SKM-1 treated with dmso at 0.1 percent for 144 hours (cell line): Measurements from ENCODE around the gene CD48.

Experiments
- DNase-seq: peaks from one replicate; lab custom pipeline; 2025; ENCODE audit not compliant: unreplicated experiment; lab: John Stamatoyannopoulos, UW

The CD48 gene

DNA sequence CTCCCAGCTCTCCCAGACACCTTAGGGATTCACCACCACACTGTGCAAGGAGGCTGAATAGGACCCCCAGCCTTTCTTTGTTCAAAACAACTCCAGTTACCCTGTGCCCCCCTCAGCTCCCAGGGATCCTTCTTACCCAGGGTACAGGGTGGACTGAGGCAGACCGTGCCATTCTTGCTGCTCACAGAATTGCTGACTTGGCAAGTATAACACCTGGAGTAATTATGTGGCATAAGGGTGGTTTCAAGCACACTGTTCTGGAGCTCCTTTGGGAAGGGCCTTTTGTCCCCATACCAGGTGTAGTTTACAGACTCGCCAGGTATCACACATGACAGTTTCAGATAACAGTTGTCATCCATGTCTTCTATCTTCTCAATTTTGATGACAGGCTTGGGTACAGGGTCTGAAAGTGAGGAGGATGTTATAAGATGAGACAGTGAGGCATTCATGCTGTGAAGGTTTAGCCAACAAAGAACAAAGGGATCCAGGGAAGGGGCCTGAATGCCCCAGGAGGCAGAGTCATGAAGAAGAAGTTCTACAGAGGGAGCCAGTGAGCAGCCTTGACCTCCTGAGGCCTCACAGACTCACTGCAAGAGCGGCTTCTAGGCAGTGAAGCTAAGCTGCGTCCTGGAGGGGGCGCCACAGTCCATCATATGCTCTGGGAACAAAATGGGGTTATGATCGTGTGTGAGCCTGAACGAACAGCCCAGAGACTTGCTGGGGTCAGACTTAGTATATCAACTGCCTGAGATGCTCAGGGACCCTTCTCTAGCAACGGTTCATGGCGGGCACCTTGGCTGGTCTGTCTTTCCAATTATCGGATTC lies 30.3 kb downstream of the CD48 start:
- DNase-seq, result peak; percentile 97

DNA sequence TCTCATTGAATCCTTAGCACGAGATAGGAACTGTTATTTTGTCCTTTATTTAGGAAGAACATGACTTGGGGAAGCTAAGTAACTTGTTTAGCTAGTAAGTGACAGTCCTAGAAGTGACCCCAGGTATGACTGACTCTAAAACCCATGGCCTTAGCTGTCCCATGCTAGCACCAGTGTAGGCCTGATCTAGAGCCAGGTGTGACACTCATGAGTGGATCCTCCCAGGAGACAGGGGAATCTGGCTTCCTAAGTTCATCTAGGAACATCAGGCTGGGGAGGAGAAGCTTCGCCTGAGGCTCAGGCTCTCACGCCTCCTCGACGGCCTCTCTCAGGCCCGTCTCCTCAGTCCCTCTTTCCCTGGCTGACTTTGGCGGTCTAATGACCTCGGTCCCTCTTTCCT lies 31.2 kb downstream of the CD48 start:
- no peak for DNase-seq

DNA sequence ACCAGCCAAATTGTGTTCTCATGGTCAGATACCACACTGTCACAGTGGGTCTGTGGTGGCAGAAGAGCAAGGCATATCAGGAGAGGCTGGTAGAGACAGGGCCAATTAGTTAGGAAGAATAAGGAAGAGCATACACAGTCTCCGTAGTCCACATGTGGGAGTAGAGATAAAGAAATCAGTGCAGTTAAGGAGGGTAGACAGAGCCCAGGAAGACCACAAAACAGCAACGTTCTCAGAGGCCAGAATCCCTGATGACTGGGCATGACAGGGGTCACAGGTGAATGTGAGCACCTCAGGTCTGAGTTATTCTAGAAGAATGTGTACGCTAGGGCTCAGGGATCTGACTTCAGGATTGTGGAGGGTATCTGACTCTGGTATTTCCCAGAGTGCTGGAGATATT lies 31.7 kb downstream of the CD48 start:
- no peak for DNase-seq

DNA sequence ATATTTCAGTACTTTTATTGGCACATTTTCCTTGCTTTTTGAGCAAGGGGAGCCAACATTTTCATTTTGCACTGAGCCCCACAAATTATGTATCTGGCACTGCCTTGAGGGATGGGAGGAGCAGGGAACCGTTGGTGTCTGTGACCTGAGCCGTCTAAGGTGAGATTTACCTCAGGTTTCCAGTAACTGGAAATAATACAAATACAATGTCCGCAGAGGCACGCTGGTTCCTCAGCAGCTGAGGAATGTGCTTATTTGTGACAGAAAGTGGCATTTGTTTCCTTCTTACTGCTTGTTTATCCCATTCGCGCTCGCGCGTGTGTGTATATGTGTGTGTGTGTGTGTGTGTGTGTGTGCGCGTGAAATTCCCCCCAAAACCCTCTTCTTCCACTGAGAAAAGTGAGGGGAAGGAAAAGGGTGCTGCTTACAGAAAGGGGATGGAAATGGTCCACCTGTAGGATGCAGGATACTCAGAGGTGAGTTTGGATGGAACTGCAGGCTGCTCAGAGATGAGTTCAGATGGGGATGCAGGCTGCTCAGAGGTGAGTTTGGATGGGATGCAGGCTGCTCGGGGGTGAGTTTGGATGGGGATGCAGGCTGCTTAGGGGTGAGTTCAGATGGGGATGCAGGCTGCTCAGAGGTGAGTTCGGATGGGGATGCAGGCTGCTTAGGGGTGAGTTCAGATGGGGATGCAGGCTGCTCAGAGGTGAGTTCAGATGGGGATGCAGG lies 34.6 kb downstream of the CD48 start:
- DNase-seq, result no peak

DNA sequence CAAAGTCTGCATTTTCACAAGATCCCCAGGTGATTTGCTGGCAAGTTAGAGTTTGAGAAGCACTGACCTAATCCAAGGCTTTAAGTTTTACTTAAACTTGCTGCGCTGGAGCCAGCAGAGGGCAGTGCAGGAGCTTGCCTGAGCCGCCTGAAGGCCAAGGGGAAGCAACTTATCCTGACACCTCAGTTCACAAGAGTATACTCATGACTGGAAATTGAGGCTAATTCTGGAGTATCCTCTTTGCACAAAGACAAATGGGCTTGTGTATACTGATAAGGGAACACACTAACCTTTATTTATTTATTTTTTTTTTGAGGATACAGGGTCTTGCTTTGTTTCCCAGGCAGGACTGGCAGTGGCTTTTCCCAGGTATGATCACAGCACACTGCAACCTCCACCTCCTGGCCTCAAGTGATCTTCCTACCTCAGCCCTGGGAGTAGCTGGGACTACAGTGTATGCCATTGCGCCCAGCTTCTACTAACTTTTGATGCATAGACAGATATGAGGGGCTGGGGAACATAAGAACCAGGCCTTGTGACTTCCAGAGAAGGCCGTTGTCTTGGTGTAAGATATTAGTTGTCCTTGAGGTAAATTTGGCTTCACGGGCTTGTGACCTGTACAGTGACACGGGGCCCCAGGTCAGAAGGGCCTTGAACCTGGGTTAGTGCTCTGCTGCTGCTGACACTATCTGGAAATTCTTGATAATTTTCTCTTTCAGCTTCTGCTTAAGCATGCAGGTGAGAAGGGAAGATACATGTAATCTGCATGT lies 35.8 kb downstream of the CD48 start:
- peak; percentile 72 for DNase-seq

DNA sequence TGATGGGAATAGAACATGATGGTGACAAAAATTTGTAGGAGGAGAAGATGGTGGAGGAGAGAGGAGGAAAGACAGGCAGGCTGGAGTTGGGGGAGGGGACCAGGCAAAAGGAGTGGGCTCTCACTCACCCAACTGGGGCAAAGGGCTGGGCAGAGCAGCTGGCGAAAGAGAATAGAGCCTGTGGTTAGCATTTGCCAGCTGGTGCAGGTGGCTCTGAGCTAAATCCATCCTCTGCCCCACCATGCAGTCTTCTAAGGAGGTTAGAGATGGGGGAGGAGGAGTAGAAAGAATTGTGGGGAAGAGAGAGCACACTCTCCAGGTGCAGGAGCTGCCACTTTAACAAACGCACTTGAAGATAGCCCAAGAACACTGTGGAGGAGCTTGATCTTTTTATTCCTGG lies 37.2 kb downstream of the CD48 start:
- no peak for DNase-seq

DNA sequence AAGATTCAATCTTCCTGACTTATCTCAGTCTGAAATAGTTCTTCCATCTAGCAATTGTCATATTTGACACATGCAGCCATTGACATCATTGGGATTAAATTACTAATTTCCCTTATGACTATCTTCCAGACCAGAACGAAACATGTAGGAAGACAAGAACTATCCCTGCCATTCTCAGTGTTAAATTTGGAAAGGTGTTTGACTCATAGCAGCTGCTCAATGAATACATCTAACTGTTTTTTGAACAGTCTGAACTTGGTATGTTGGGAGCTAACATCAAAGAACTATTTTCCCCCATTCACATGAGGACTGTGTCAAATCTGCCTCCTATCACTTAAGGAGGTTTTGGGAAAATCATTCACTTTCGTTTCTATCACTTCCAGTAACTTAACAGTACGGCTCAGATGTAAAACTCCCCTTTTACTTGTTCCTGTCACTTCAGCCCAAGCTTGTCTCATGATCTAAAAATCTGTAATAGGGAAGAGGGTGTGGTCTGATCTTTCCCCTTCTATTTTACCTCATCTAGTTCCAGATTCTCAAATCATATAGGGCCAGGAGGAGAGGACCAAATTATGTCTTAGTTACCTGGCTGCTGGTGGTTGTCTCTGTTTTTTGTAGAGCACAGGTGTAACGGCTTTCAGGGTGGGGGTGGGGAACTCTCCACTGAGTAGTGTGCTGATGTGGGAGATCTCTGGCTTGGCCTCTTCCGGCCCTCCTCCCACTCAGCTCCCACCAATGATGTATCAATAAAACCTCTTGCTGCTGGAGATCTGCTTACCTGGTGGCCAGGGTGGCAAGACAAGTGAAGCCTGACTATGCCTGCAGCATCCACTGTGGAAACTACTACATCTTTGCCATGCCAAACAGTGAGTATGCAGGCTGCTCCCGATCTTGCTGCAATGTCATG lies 38.6 kb downstream of the CD48 start:
- no peak for DNase-seq

DNA sequence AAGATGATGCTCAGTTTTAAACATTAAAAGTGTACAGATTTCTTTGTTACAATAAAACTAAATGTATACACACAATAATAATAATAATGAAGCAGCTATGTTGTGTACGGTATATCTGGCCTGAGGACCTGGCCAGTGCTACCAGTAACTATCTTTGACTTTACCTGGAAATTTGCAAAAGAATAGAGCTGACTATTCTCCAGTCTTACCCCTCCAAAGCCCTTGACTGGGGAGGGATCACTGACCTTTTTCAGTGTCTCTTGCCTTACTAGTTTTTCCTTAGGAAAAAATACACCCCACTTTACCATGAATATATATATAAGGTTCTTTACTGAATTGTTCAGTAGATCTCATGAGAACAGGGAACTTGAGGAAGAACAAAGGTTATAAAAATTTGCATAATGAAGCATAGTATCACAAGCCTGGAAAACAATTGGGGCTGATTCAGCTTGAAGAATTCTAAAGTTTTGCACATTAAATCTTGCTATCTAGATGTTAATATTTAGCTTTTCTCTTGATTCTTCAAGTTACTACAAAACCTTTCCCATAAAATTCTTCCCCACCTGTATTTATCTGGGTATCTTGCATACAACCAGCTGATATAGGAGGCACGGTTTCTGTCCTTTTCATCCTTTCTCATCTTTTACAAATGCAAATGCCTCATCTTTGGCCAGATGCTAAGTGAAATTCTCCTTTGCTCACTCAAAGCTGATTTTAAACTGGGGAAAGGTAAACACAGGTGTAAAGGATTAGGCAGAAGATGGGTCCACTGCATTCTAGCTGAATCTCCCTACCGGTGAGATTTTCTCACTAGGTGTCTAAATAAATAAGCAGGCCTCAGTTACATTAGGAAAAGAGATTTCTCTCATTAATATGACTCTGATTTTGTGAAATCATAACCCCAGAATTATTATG lies 39.8 kb downstream of the CD48 start:
- no peak for DNase-seq

DNA sequence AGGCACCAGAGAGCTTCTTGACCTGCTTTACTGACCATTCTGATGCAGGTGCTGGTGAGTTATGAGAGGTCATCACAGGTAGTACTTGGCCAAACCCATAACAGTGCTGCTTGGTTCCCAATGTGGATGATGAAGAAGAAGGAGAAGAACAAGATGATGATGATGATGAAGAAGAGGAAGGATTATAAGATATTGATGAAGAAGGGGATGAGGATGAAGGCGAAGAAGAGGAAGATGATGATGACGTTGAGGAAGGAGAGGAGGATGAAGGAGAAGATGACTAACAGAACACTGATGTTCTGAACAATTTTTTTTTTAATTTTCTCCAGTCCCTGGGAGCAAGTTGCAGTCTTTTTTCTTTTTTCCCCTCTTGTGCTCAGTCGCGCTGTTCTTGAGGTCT lies 40.9 kb downstream of the CD48 start:
- no peak for DNase-seq

DNA sequence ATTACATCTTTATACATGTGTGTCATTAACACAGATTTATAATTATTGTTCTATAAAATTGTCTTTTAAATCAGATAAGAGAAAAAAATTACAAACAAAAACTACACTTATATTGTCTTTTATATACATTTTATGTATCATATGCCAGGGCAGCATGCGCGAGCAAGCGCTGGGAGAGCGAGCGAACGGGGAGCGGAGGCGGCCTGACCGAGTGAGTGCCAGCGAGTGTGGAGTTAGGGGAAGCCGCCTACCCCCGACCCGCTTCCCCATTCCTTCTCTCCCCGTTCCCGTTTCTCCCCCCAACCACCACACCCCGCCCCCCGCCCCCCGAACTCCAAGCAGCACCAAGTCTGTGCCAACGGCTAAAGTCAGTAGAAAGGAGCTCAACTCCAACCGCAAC lies 41.8 kb downstream of the CD48 start:
- DNase-seq, result no peak

DNA sequence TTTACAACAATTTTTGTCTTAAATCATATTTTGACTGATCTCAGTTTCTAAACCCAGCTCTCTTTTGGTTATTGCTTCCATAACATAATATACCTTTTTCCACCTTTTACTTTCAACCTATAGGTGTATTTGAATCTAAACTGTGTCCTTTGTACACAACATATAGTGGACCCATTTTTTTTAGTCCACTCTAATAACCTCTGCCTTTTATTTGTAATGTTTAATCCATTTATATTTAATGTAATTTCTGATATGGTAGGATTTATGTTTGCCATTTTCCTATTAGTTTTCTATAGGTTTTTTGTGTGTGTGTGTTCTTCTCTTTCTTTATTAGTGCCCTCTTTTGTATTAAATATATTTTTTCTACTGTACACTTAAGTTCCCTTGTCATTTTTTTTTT lies 42.3 kb downstream of the CD48 start:
- DNase-seq, result no peak

DNA sequence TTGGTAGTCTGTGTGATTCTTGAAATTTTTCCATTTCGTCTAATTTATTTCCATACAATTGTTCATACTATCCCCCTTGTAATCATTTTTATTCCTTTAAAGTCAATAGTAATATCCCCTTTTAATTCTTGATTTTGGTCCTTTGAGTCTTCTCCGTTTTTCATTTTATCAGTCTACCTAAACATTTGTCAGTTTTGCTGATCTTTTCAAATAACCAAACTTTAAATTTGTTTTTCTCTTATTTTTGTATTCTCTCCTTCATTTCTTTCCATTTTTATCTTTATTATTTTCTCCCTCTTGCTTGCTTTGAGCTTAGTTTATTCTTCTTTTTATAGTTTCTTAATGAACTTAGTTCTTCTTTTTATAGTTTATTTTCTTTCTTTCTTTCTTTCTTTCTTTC lies 43.7 kb downstream of the CD48 start:
- DNase-seq, result no peak

DNA sequence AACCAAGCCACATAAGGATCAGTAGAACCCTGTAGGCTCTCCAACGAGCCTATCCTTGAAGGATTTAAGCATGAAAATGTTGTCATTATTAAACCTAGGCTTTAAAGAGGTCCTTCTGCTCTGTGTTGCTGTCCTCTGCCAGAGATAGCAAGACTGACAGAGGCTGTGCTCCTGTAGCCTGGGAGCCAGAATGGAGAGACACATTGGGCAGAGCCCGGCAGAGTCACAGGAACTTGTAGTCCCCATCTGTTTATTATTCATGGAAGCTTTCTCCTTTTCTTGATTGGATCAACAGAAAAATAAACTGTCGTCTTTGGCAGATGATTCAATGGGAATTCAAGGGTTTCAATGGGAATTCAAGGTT lies 45.6 kb downstream of the CD48 start:
- no peak for DNase-seq

DNA sequence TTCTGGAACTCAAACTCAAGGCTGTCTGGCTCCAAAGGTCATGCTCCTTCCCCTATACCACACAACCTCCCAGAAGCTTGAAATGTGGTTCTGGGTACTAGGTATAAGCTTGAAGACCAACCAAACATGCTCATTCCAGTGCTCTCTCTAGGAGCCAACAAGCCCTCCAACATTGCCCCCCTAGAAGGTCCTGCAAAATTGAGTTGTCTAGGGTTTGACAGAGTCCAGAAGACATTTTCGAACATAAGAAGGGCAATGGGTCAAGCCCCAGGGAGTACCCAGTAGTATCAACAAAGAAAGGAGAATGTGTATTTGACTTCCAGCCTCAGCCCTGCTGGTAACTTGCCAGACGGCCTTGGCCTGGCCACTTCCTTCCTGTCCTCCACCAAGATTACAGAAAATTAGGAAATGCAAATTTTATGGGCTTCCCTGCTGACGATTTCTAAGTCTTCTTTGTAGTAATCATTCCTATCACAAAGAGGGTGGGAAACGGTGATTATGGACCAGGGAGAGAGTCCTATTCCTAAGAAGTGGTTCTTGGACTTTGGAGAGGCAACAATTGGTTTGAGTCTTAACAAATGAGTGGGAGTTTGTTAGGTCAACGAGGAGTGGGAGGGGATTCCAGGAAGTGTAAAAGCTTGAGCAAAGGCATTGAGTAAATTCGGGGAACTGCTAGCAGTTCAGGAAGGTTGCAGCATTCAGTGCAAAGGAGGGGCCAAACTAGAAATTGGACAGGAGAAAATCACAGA lies 46.1 kb downstream of the CD48 start:
- DNase-seq, result peak; percentile 94

DNA sequence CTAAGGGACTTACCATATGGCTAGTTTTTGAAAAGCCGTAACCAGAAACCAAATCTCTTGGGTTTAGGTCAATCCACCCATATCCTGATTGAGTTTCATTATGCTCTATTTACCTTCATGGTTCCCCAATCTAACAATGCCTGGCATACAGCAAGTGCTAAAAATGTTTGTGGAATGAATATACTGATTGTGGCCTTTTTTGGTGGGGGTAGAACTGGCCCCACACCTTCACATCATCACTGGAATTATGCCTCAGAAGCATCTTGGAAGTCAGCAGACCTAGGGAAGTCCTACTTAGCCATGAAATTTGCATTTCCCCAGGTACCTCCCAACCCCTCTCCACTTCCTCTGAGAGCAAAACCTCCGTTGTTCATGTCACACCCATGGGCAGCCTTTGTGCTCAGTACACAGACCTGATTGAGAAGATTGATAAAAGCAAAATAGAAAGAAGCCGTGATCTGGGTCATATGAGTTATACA lies 47.0 kb downstream of the CD48 start:
- no peak for DNase-seq

DNA sequence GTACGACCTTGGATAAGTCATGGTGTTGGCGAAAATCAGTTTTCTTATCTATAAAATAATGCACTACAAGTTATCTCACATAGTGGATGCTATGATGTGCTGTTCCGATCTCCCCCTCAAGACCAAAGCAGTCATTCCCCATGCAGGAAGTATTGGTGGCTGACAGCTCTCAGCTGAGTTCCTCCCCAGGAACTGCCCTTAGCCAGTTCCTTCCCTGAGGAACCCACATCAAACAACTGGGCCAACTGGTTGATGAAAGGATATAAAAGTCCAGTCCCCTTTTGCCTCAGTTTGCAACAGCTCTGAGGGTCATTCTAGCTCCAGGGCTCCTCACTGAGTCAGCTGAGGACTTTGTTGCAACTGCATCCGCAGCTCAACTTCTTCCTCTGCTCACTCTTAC lies 48.7 kb downstream of the CD48 start:
- no peak for DNase-seq

DNA sequence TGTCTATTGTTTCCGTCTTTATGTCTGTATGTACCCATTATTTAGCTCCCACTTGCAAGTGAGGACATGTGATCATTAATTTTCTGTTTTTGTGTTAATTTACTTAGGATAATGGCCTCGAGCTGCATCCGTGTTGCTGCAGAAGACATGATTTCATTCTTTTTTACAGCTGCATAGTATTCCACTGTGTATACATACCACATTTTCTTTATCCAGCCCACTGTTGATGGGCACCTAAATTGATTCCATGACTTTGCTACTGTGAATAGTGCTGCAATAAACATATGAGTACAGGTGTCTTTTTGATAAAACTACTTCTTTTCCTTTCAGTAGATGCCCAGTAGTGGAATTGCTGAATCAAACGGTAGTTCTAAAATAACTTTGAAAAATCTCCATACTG lies 52.1 kb downstream of the CD48 start:
- no peak for DNase-seq

DNA sequence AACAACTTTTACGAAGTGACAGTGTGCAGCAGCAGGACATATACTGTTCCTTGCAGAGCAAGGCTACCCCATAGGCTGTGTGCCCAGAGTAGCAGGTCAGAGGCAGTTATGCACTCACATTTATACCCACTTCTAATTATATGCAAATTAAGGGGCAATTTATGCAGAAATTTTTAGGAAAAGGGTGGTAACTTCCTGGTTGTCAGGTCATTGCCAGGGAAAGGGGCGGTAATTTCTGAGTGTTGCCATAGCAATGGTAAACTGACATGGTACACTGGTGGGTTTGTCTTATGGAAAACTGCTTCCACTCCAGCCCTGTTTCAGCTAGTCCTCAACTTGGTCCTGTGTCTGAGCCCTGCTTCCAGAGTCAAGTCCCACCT lies 52.8 kb downstream of the CD48 start:
- DNase-seq, result no peak

DNA sequence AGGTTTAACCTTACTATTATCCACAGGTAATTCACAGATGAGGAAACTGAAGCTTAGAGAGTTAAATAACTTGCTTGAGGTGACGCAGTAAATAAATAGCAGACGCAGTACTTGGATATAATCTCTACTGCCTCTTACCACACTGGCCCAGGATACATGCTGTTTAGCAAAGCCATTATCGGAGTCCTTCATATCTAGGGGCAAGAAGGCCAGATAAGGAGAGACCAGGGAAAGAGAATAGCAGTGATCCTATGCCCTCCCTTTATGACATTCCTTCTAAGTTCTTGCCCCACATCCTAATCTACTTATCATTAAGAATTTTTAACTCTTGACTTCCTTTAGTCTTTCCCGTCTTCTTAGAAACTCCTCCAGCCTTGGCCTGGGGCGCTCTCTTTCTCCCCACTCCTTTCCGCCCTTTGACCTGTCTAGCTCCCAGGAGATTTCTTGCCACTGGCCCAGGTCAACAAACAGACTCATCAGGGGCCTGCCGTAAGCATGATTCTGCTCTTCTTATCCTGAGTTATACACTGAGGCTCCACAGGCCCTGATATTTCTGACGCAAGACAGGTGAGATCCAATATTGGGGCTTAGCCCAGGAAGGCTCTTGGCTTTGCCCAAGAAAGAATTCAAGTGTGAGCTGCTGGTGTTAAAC lies 53.3 kb downstream of the CD48 start:
- DNase-seq, result no peak
